Type B pancreatic cell (in vitro differentiated cells): ENCODE measurements around the gene CYLD. TPM values are rescaled to one million over a fixed set of nuclear protein-coding genes. Genes with fewer than 3 reads are reported as not detected.
A peak's percentile ranks its signal among the peaks of the same experiment; 100 is the strongest.

Experiments used
- DNase-seq: peaks from one replicate; pipeline ENCODE4 v3.0.0; 2021; ENCODE audit warnings: mixed read lengths; ENCODE audit not compliant: unreplicated experiment; ENCODE audit errors: extremely low spot score
- H3K27ac Mint-ChIP-seq: 2 replicates; pipeline ENCODE4 v1.8.0; 2021; ENCODE audit warnings: mild to moderate bottlenecking, mixed read lengths
- H3K27me3 Mint-ChIP-seq: 2 replicates; pipeline ENCODE4 v1.8.0; 2021; ENCODE audit warnings: mixed read lengths
- H3K36me3 Mint-ChIP-seq: 2 replicates; pipeline ENCODE4 v1.8.0; 2021; ENCODE audit warnings: mixed read lengths
- H3K4me1 Mint-ChIP-seq: one replicate; pipeline ENCODE4 v1.8.0; 2021; ENCODE audit warnings: mixed read lengths; ENCODE audit not compliant: unreplicated experiment
- H3K4me3 Mint-ChIP-seq: 2 replicates; pipeline ENCODE4 v1.8.0; 2021; ENCODE audit warnings: mild to moderate bottlenecking, mixed read lengths
- H3K9me3 Mint-ChIP-seq: 2 replicates; pipeline ENCODE4 v1.8.0; 2021; ENCODE audit warnings: mixed read lengths
- total RNA-seq: library from RNA; stranded (reverse); gene quantifications from 2 replicates; pipeline ENCODE4 v1.2.1, GENCODE V29; 2021; ENCODE audit warnings: low replicate concordance
- TF ChIP-seq, protein P1 (sequence below): fragments of 200-600 bp; sonication (generic); conservative IDR thresholded peaks from 2 replicates; pipeline ENCODE4 v1.5.0; 2021; ENCODE audit warnings: antibody characterized with exemption, mild to moderate bottlenecking

CYLD gene
- total RNA-seq, 1 donor from 2014 or later: 24.9 TPM

DNA sequence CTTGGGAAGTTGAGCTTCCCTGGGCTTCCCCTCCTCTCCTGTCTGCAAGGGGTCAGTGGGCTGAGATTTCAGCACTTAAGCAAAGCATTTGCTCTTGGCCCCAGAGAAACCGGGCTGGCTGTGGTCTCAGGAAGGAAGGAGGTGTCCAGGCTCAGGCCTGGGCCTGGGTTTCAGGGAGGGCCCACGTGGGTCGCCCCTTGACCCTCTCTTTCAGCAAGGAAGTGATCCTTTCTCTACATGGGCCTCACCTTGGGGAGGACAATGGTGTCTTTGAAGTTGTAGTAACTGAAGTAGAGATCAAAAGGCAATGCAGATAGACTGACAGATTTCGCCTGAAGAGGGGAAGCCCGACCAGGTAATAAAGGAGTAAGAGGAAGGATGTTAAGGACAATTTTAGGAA, 45.8 kb upstream of the CYLD start:
- DNase-seq: no peak
- H3K27ac Mint-ChIP-seq: no peak overlapping the region
- peaks cover 34% of the 10 kb centered on the region for H3K27me3 Mint-ChIP-seq
- H3K36me3 Mint-ChIP-seq: no peaks in the 10 kb centered on the region
- H3K9me3 Mint-ChIP-seq: no peaks in the 10 kb centered on the region
- H3K4me3 Mint-ChIP-seq: no peak overlapping the region
- TF ChIP-seq, protein P1, sequence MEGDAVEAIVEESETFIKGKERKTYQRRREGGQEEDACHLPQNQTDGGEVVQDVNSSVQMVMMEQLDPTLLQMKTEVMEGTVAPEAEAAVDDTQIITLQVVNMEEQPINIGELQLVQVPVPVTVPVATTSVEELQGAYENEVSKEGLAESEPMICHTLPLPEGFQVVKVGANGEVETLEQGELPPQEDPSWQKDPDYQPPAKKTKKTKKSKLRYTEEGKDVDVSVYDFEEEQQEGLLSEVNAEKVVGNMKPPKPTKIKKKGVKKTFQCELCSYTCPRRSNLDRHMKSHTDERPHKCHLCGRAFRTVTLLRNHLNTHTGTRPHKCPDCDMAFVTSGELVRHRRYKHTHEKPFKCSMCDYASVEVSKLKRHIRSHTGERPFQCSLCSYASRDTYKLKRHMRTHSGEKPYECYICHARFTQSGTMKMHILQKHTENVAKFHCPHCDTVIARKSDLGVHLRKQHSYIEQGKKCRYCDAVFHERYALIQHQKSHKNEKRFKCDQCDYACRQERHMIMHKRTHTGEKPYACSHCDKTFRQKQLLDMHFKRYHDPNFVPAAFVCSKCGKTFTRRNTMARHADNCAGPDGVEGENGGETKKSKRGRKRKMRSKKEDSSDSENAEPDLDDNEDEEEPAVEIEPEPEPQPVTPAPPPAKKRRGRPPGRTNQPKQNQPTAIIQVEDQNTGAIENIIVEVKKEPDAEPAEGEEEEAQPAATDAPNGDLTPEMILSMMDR: no peak
- peaks cover 20% of the 10 kb centered on the region for H3K4me1 Mint-ChIP-seq

DNA sequence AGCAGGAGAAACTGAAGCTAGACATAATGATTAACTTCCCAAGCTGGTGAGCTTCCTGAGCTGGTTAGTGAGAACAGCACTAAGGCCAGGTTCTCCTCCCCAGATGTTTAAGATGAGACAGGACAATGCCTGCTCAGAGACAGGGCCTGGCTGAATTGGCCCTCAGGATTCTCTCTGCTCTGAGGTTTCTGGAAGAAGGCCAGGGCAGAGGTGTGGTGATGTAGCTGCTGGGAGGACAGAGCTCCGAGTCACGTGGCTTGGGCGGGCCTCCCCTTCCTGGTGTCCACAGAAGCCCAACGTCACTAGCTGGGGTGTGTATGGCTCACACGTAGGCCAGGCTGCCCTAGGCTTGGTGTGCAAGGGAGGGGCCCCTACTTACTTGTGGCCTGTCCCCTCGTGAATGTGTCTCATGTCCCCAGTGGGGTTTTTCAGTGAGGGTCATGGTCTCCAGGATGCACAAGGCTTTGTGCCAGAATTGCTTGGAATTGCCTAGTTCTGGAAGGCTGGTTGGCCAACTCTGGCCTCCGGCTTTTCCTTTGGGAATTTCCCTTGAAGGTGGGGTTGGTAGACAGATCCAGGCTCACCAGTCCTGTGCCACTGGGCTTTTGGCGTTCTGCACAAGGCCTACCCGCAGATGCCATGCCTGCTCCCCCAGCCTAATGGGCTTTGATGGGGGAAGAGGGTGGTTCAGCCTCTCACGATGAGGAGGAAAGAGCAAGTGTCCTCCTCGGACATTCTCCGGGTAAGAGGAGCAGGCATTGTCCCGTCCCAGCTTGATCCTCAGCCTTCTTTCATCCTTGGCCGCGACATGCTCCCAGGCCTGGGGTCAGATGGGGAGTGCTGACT, 45.1 kb upstream of the CYLD start:
- H3K4me3 Mint-ChIP-seq: no peak overlapping the region
- no peak for DNase-seq
- peaks cover 20% of the 10 kb centered on the region for H3K4me1 Mint-ChIP-seq
- no peaks in the 10 kb centered on the region for H3K9me3 Mint-ChIP-seq
- H3K27ac Mint-ChIP-seq: no peak overlapping the region
- H3K36me3 Mint-ChIP-seq: no peaks in the 10 kb centered on the region
- TF ChIP-seq, protein P1: no peak
- H3K27me3 Mint-ChIP-seq: peaks cover 34% of the 10 kb centered on the region

DNA sequence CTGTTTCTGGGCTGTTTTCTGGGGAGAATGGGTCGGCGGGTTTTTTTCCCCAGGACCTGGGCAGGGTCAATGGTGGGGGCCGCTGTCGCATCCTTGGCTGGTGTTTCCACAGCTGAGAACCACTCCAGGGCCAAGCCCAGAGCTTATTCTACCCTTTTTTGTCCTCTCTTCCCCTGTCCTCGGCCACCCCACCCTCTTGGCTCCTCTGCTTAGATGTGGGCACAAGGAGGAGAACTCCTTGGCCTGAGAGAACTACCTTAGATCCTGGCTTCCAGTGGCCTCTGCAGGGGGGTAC, 44.5 kb upstream of the CYLD start:
- TF ChIP-seq, protein P1: no peak
- no peak for DNase-seq
- H3K9me3 Mint-ChIP-seq: no peaks in the 10 kb centered on the region
- H3K4me1 Mint-ChIP-seq: peaks cover 20% of the 10 kb centered on the region
- no peak overlapping the region for H3K27ac Mint-ChIP-seq
- H3K36me3 Mint-ChIP-seq: no peaks in the 10 kb centered on the region
- peaks cover 30% of the 10 kb centered on the region for H3K27me3 Mint-ChIP-seq
- no peak overlapping the region for H3K4me3 Mint-ChIP-seq

DNA sequence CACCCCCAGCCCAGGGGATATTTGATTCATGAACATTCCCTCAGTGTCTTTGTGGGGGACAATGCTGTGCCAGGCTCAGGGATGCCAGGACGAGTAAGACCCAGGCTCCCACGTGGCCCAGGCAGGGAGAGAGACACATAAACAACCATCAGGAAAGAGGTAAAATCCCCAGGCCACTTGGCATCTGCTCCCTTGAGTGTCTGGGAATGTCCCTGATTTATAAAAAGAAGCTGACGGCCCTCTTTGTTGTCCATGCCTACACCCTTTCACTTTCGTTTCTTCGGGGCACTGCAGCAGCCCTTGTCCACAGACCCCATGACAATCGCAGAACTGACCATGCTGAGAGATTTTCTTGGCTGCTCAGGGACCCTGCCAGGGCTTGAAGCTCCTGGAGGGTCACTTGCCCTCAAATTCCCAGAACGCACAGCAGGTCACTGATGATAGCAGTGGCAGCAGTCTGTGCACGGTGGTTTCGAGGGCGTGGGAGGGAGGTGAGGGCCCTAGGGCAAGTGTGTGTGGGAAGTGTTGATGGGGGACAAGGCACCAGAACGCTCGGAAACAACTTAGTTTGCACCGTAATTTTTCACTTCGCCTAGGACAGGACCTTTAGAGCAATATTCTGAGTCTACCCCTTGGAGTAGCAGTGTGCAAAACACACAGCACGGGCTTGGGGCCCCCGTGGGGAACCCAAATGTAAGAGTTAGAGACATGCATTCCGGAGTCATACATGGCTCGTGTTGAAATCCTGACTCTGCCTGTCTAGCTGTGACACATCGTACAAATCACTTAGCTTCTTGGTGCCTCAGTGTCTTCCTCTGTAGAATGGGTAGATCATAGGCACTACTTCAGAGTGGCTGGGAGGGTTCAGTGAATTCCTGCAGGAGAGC, 43.8 kb upstream of the CYLD start:
- Mint-ChIP-seq H3K27me3 (peaks cover 23% of the 10 kb centered on the region), H3K9me3 (no peaks in the 10 kb centered on the region), H3K36me3 (no peaks in the 10 kb centered on the region), H3K27ac (no peak overlapping the region), H3K4me1 (peaks cover 20% of the 10 kb centered on the region), H3K4me3 (peak overlapping the region; percentile 41)
- DNase-seq: no peak
- TF ChIP-seq, protein P1: no peak

DNA sequence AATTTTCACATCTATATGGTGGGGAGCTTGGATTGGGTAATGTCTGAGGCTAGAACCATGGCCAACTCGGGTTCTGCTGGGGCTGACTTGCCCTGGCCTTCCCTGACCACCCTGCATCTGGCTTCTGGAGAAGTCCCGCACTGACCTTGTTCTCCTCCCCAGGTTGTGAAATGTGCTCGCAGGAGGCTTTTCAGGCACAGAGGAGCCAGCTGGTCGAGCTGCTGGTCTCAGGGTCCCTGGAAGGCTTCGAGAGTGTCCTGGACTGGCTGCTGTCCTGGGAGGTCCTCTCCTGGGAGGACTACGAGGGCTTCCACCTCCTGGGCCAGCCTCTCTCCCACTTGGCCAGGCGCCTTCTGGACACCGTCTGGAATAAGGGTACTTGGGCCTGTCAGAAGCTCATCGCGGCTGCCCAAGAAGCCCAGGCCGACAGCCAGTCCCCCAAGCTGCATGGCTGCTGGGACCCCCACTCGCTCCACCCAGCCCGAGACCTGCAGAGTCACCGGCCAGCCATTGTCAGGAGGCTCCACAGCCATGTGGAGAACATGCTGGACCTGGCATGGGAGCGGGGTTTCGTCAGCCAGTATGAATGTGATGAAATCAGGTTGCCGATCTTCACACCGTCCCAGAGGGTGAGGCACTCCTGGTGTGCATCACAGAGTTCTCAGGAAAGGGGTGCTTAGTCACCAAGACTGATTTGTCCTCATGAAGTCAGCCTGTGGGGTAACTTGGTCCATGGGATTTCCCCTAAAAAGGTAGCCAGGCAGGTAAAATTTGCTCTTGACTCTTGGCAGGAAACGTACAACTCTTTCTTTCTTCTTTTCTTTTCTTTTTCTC, 42.3 kb upstream of the CYLD start:
- Mint-ChIP-seq H3K27ac (no peak overlapping the region), H3K27me3 (peaks cover 14% of the 10 kb centered on the region), H3K4me1 (peaks cover 20% of the 10 kb centered on the region), H3K4me3 (no peak overlapping the region), H3K36me3 (peaks cover 3% of the 10 kb centered on the region), H3K9me3 (peaks cover 6% of the 10 kb centered on the region)
- TF ChIP-seq, protein P1: no peak
- DNase-seq: no peak
